Panc1 (cell line): ENCODE data around the gene STARD3NL. TPM values are rescaled to one million over a fixed set of nuclear protein-coding genes. Genes with fewer than 3 reads are reported as not detected.

Source experiments
- ATAC-seq: fragments of 200-7000 bp; cut with Tn5 transposase; 2 replicates; pipeline ENCODE4 v1.9.1; 2020; ENCODE audit warnings: mild to moderate bottlenecking, moderate library complexity
- BruUV-seq: library from RNA; stranded (reverse); fragments of 400-500 nt; replicated peaks from 2 replicates; lab custom pipeline; 2021; lab: Mats Ljungman, UMichigan
- CTCF ChIA-PET: fragments of 300-600 bp; sonication (Branson Sonifier 250); formaldehyde crosslinking; loops from one replicate; lab custom pipeline; 2022; ENCODE audit warnings: antibody characterized with exemption; lab: Charles Lee
- POLR2A ChIA-PET: fragments of 300-600 bp; sonication (Branson Sonifier 250); formaldehyde crosslinking; loops from one replicate; lab custom pipeline; 2022; ENCODE audit warnings: antibody characterized with exemption; lab: Charles Lee
- DNase-seq: peaks from one replicate; pipeline ENCODE4 v3.0.0-alpha.2; 2010; ENCODE audit warnings: low read depth, low spot score
- H3K27ac ChIP-seq: 2 replicates; pipeline ENCODE4 v1.5.1; 2011; ENCODE audit warnings: mild to moderate bottlenecking, low read length, inconsistent platforms
- H3K27me3 ChIP-seq: fragments of 200-500 bp; sonication (Bioruptor generic); 2 replicates; pipeline ENCODE4 v1.6.0; 2014; ENCODE audit warnings: low read length, inconsistent platforms; ENCODE audit not compliant: control insufficient read depth, insufficient read depth
- H3K36me3 ChIP-seq: fragments of 200-500 bp; sonication (Bioruptor generic); 2 replicates; pipeline ENCODE4 v1.5.1; 2014; ENCODE audit warnings: inconsistent platforms, mild to moderate bottlenecking, low read length, moderate library complexity; ENCODE audit not compliant: control insufficient read depth, insufficient read depth
- H3K4me1 ChIP-seq: 2 replicates; pipeline ENCODE4 v1.5.1; 2011; ENCODE audit warnings: inconsistent platforms, mild to moderate bottlenecking, low read length, moderate library complexity; ENCODE audit not compliant: control insufficient read depth, insufficient read depth
- H3K4me3 ChIP-seq, 2 experiments: 2 replicates each; pipeline ENCODE4 v1.5.1; 2011 to 2012; ENCODE audit warnings: low read depth in 2 of 2, low read length in 2 of 2, mild to moderate bottlenecking in 2 of 2, inconsistent platforms in 1 of 2, moderate library complexity in 1 of 2
- H3K9me3 ChIP-seq: fragments of 200-500 bp; sonication (Bioruptor generic); 2 replicates; pipeline ENCODE4 v1.5.1; 2014; ENCODE audit warnings: low read depth, mild to moderate bottlenecking, inconsistent platforms, low read length, moderate library complexity; ENCODE audit not compliant: control insufficient read depth, insufficient read depth
- POLR2AphosphoS5 ChIP-seq: IDR thresholded peaks from 2 replicates; pipeline ENCODE4 v1.6.1; 2012; ENCODE audit warnings: mild to moderate bottlenecking, low read depth, low read length, moderate library complexity
- REST ChIP-seq, 2 experiments: IDR thresholded peaks; 2 replicates each; pipeline ENCODE4 v1.6.1; 2011 to 2012; ENCODE audit warnings: low read depth in 2 of 2, control low read depth in 1 of 2, low read length in 1 of 2, mild to moderate bottlenecking in 1 of 2, moderate library complexity in 1 of 2; ENCODE audit not compliant: insufficient read depth in 1 of 2
- SIN3A ChIP-seq: IDR thresholded peaks from 2 replicates; pipeline ENCODE4 v1.6.1; 2012; ENCODE audit warnings: low read depth, mild to moderate bottlenecking, low read length, moderate library complexity, borderline replicate concordance; ENCODE audit not compliant: insufficient read depth
- TCF7L2 ChIP-seq: IDR thresholded peaks from 2 replicates; pipeline ENCODE4 v1.6.1; 2011; ENCODE audit warnings: mild to moderate bottlenecking, low read depth, low read length, inconsistent platforms
- in situ Hi-C: cut with HindIII; loops from 2 replicates; pipeline ENCODE4 v1.10.0; 2016; ENCODE audit warnings: low sequenced_read_pairs, low pct_unique_long_range_greater_than_20kb
- intact Hi-C: fragments of 100-400 bp; cut with micrococcal nuclease; formaldehyde crosslinking; loops from one replicate; pipeline ENCODE4 v1.10.0; 2022; ENCODE audit not compliant: unreplicated experiment
- total RNA-seq: library from RNA; stranded (reverse); gene quantifications from one replicate; pipeline ENCODE4 v1.2.1, GENCODE V29; 2021; ENCODE audit not compliant: unreplicated experiment
- TF ChIP-seq, protein P1 (sequence below): fragments of 450-650 bp; IDR thresholded peaks from 2 replicates; pipeline ENCODE4 v1.5.1; 2017; ENCODE audit warnings: mild to moderate bottlenecking

Gene STARD3NL
- total RNA-seq, 1 experiment from 2014 or later, result 75.7 TPM

DNA sequence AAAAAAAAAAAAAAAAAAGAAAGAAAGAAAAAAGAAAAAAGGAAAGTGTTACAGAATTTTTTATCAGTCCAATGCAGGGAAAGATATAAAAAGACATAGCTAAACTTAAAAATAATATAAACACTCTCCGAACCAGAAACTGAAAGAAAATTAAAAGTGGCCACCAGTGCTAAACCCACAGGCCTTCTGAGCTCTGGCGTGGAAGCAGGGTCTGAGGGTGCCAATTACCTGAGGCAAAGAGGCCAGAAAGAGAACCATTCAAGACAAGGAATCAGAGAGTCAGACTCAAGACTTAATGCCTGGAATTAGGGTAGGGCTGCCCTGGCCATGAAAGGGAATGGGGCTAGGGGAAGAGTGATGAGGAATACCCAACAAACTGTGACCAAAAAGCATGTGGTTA lies 36.9 kb upstream of the STARD3NL start:
- H3K27ac ChIP-seq, result no peak overlapping the region
- ChIA-PET POLR2A (no interaction called here), CTCF (no interaction called here)
- no peak overlapping the region for H3K4me3 ChIP-seq
- no peaks in the 10 kb centered on the region; the same call in 1 of the 2 replicates for H3K27me3 ChIP-seq
- in situ Hi-C loops (no loop called here), intact Hi-C loops (no loop called here)
- DNase-seq, result no peak
- no peak for TF ChIP-seq TCF7L2
- TF ChIP-seq, protein P1, sequence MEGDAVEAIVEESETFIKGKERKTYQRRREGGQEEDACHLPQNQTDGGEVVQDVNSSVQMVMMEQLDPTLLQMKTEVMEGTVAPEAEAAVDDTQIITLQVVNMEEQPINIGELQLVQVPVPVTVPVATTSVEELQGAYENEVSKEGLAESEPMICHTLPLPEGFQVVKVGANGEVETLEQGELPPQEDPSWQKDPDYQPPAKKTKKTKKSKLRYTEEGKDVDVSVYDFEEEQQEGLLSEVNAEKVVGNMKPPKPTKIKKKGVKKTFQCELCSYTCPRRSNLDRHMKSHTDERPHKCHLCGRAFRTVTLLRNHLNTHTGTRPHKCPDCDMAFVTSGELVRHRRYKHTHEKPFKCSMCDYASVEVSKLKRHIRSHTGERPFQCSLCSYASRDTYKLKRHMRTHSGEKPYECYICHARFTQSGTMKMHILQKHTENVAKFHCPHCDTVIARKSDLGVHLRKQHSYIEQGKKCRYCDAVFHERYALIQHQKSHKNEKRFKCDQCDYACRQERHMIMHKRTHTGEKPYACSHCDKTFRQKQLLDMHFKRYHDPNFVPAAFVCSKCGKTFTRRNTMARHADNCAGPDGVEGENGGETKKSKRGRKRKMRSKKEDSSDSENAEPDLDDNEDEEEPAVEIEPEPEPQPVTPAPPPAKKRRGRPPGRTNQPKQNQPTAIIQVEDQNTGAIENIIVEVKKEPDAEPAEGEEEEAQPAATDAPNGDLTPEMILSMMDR, result no peak
- TF ChIP-seq REST (IDR thresholded peaks at IDR 0.05; ENCODE audit: insufficient read depth in 1 of 2, low read depth in 2 of 2, low read length in 1 of 2), result no peak
- TF ChIP-seq SIN3A, result no peak
- TF ChIP-seq POLR2AphosphoS5, result no peak
- no peaks in the 10 kb centered on the region for H3K4me1 ChIP-seq
- no peaks in the 10 kb centered on the region for H3K36me3 ChIP-seq
- ATAC-seq, result no peak
- BruUV-seq, result no TSS peak
- no peaks in the 10 kb centered on the region for H3K9me3 ChIP-seq

GRCh38 chr7:38142736-38143135 lies 35.3 kb upstream of the STARD3NL start:
- POLR2A ChIA-PET, result interaction anchor here (0.7 kb wide), 1 partner anchor 22 kb away, joined by 8 read pairs; no protein-coding TSS in a partner anchor
- DNase-seq (no peak), ATAC-seq (no peak)
- TF ChIP-seq, protein P1, result no peak
- TF ChIP-seq SIN3A, result no peak
- no peak for TF ChIP-seq TCF7L2
- TF ChIP-seq REST (IDR thresholded peaks at IDR 0.05; ENCODE audit: insufficient read depth in 1 of 2, low read depth in 2 of 2, low read length in 1 of 2), result no peak
- no peak for TF ChIP-seq POLR2AphosphoS5
- CTCF ChIA-PET, result interaction anchor here (0.6 kb wide), 1 partner anchor 192 kb away, joined by 3 read pairs; no protein-coding TSS in a partner anchor
- intact Hi-C loops (no loop called here), in situ Hi-C loops (no loop called here)
- H3K4me1 ChIP-seq, result no peaks in the 10 kb centered on the region
- no peaks in the 10 kb centered on the region for H3K27me3 ChIP-seq
- no peaks in the 10 kb centered on the region for H3K36me3 ChIP-seq
- no peak overlapping the region for H3K4me3 ChIP-seq
- BruUV-seq, result no TSS peak
- no peak overlapping the region for H3K27ac ChIP-seq
- H3K9me3 ChIP-seq, result no peaks in the 10 kb centered on the region
